Measurements from ENCODE around the gene CD1C. TPM values are rescaled to one million over a fixed set of nuclear protein-coding genes. Genes with fewer than 3 reads are reported as not detected.
A peak's percentile ranks its signal among the peaks of the same experiment; 100 is the strongest.

CD1C gene
- total RNA-seq, 2 experiments from 2014 or later = 2.6 to 28.7 TPM

DNA sequence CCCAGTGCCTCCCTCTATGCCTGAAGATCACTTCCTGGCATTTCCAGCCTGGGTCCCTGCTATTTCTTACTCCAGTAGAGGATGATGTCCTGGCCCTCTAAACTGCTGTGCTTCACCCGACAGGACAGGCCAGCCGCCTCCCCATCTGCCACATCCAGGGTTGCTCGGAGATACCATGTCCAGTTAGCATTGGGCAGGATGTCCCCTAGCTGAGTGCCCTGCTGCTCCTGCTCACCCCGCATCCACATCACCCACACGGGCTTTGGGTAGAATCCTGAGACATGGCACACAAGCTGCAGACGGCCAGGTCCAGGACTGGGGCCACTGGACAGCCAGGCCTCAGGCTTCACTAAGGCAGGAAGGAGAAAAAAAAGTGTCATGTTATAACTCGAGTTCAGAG, 39.6 kb downstream of the CD1C start:
- H3K4me2 ChIP-seq (ENCODE audit: low read length) = no peak overlapping the region
- CTCF ChIA-PET (ENCODE audit: unreplicated experiment) = interaction anchor here (2.0 kb wide), 2 partner anchors 82 to 125 kb away, joined by 13 to 15 read pairs; no protein-coding TSS in a partner anchor

DNA sequence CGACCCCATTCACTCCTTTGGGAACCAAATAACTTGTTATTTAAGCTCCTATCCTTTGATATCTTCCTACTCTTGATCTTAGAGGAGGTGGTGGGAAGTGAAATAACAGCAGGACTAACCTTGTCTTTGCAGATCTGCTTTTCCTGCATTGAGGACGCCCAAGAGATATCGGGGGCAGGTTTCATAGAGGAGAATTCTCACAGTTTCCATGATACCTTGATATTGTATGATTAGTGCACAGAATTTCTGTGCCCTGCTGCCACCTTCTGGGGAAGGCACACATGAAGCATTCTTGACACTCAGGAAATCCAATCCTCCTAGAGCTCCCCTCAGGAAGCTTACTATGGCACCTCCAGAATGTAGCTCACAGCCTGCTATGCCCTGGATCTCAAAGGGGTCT, 40.0 kb downstream of the CD1C start:
- BruUV-seq (replicated peaks) = no TSS peak
- Histone ChIP-seq H3K36me3 (ENCODE audit: insufficient read depth, low read length) (no peaks in the 10 kb centered on the region), H3K4me1 (ENCODE audit: insufficient read depth, low read length, poor library complexity, severe bottlenecking) (peaks cover 19% of the 10 kb centered on the region), H2AFZ (ENCODE audit: low read length) (no peak overlapping the region), H3K4me3 (ENCODE audit: low read depth, low read length, poor library complexity, severe bottlenecking) (no peak overlapping the region), H3K79me2 (ENCODE audit: insufficient read depth, low read depth, low read length) (no peaks in the 10 kb centered on the region), H4K20me1 (ENCODE audit: insufficient read depth, low read length) (no peaks in the 10 kb centered on the region), H3K4me2 (ENCODE audit: low read length) (0 out of 2 replicates have a peak overlapping the region, but pooled peaks have one; percentile 24), H3K9me2 (ENCODE audit: insufficient read depth, low read length) (no peaks in the 10 kb centered on the region), H3K9me3 (ENCODE audit: low read length) (no peaks in the 10 kb centered on the region), H3K27ac (ENCODE audit: low read depth, low read length, poor library complexity, severe bottlenecking) (no peak overlapping the region)
- ChIA-PET CTCF (ENCODE audit: unreplicated experiment) (interaction anchor here (2.0 kb wide), 2 partner anchors 82 to 126 kb away, joined by 13 to 15 read pairs; no protein-coding TSS in a partner anchor), POLR2A (interaction anchor here (1.0 to 1.2 kb wide), 3 partner anchors 29 to 126 kb away, joined by 3 read pairs; no protein-coding TSS in a partner anchor)
- peak; percentile 68 for DNase-seq (ENCODE audit: low spot score)
- intact Hi-C loops (cut with micrococcal nuclease; ENCODE audit: unreplicated experiment) = loop anchor here (1.0 kb wide), 2 partner anchors 83 to 125 kb away; no protein-coding TSS in a partner anchor
- TF ChIP-seq CTCF (conservative IDR thresholded peaks at IDR 0.05; ENCODE audit: low read length) (peak; percentile 92), EZH2phosphoT487 (IDR thresholded peaks at IDR 0.05; ENCODE audit: borderline replicate concordance, low read depth, low read length) (no peak)

More for the DNA sequence above, 39.6 kb downstream of the CD1C start:
- POLR2A ChIA-PET = interaction anchor here (1.0 to 1.2 kb wide), 2 partner anchors 29 to 82 kb away, joined by 3 read pairs; no protein-coding TSS in a partner anchor
- Histone ChIP-seq H2AFZ (ENCODE audit: low read length) (no peak overlapping the region), H3K9me2 (ENCODE audit: insufficient read depth, low read length) (no peaks in the 10 kb centered on the region), H4K20me1 (ENCODE audit: insufficient read depth, low read length) (no peaks in the 10 kb centered on the region), H3K36me3 (ENCODE audit: insufficient read depth, low read length) (no peaks in the 10 kb centered on the region), H3K4me3 (ENCODE audit: low read depth, low read length, poor library complexity, severe bottlenecking) (no peak overlapping the region), H3K27ac (ENCODE audit: low read depth, low read length, poor library complexity, severe bottlenecking) (no peak overlapping the region), H3K9me3 (ENCODE audit: low read length) (no peaks in the 10 kb centered on the region), H3K4me1 (ENCODE audit: insufficient read depth, low read length, poor library complexity, severe bottlenecking) (peaks cover 15% of the 10 kb centered on the region), H3K79me2 (ENCODE audit: insufficient read depth, low read depth, low read length) (no peaks in the 10 kb centered on the region)
- no peak for DNase-seq (ENCODE audit: low spot score)
- no TSS peak for BruUV-seq (replicated peaks)
- intact Hi-C loops (cut with micrococcal nuclease; ENCODE audit: unreplicated experiment) = loop anchor here (1.0 kb wide), 1 partner anchor 125 kb away; no protein-coding TSS in a partner anchor
- no peak for TF ChIP-seq EZH2phosphoT487 (IDR thresholded peaks at IDR 0.05; ENCODE audit: borderline replicate concordance, low read depth, low read length)
- TF ChIP-seq CTCF (conservative IDR thresholded peaks at IDR 0.05; ENCODE audit: low read length) = no peak
